Osteoblast (primary cell): ENCODE results near the gene ZNF775. TPM values are rescaled to one million over a fixed set of nuclear protein-coding genes. Genes with fewer than 3 reads are reported as not detected.

ENCODE experiments used
- DNase-seq: peaks from one replicate; pipeline ENCODE4 v3.0.0; 2011; ENCODE audit warnings: low spot score, mixed read lengths; ENCODE audit not compliant: insufficient read length; ENCODE audit errors: missing footprints
- H2AFZ ChIP-seq: 2 replicates; pipeline ENCODE4 v1.6.0; 2011; ENCODE audit warnings: mild to moderate bottlenecking, low read length
- H3K27ac ChIP-seq: 2 replicates; pipeline ENCODE4 v1.5.1; 2011; ENCODE audit warnings: mild to moderate bottlenecking, low read depth, low read length, moderate library complexity
- H3K27me3 ChIP-seq: 2 replicates; pipeline ENCODE4 v1.6.0; 2012; ENCODE audit warnings: mild to moderate bottlenecking, control low read depth, inconsistent platforms, low read length, moderate library complexity; ENCODE audit not compliant: insufficient read depth
- H3K36me3 ChIP-seq: 2 replicates; pipeline ENCODE4 v1.5.1; 2011; ENCODE audit warnings: mild to moderate bottlenecking, low read length, control low read depth, moderate library complexity; ENCODE audit not compliant: insufficient read depth
- H3K4me1 ChIP-seq: 2 replicates; pipeline ENCODE4 v1.5.1; 2011; ENCODE audit warnings: mild to moderate bottlenecking, low read length, control low read depth, moderate library complexity; ENCODE audit not compliant: insufficient read depth
- H3K4me2 ChIP-seq: 2 replicates; pipeline ENCODE4 v1.6.0; 2011; ENCODE audit warnings: mild to moderate bottlenecking, low read length; ENCODE audit not compliant: insufficient read depth
- H3K4me3 ChIP-seq: fragments of 200-600 bp; sonication (generic); 3 replicates; pipeline ENCODE4 v1.5.1; 2012; ENCODE audit warnings: mild to moderate bottlenecking, low read length, inconsistent platforms; ENCODE audit not compliant: insufficient read depth
- H3K79me2 ChIP-seq: 2 replicates; pipeline ENCODE4 v1.6.0; 2012; ENCODE audit warnings: mild to moderate bottlenecking, low read length, control low read depth, inconsistent platforms; ENCODE audit not compliant: insufficient read depth
- H3K9me3 ChIP-seq: 2 replicates; pipeline ENCODE4 v1.5.1; 2011; ENCODE audit warnings: low read depth, low read length, control low read depth
- H4K20me1 ChIP-seq: 2 replicates; pipeline ENCODE4 v1.6.0; 2012; ENCODE audit warnings: mild to moderate bottlenecking, low read length, control low read depth; ENCODE audit not compliant: insufficient read depth
- CTCF ChIP-seq: IDR thresholded peaks from 2 replicates; pipeline ENCODE4 v1.5.1; 2011; ENCODE audit warnings: mild to moderate bottlenecking, low read depth, low read length, moderate library complexity; ENCODE audit errors: extremely low read depth
- total RNA-seq: library from RNA; depleted of rRNA; stranded (reverse); fragments of >200 nt; gene quantifications from 2 replicates; pipeline ENCODE4 v1.2.3, GENCODE V29; 2012

The ZNF775 gene
- total RNA-seq, 1 donor: 6.2 TPM

GRCh38 chr7:150365673-150366398 lies 13.3 kb upstream of the ZNF775 start:
- Histone ChIP-seq H3K27ac (no peak overlapping the region), H3K4me1 (peaks cover 21% of the 10 kb centered on the region), H2AFZ (no peak overlapping the region), H4K20me1 (peaks cover 13% of the 10 kb centered on the region), H3K27me3 (no peaks in the 10 kb centered on the region), H3K4me2 (no peak overlapping the region), H3K4me3 (no peak overlapping the region), H3K9me3 (no peaks in the 10 kb centered on the region), H3K79me2 (peaks cover 17% of the 10 kb centered on the region), H3K36me3 (no peaks in the 10 kb centered on the region)
- no peak for DNase-seq
- no peak for TF ChIP-seq CTCF

- peak; percentile 95 for DNase-seq
- peaks cover 31% of the 10 kb centered on the region for H3K79me2 ChIP-seq
- H2AFZ ChIP-seq: peak overlapping the region; percentile 92
- peak overlapping the region; percentile 100 for H3K4me2 ChIP-seq
- peaks cover 24% of the 10 kb centered on the region for H3K4me1 ChIP-seq
- H3K9me3 ChIP-seq: no peaks in the 10 kb centered on the region
- no peaks in the 10 kb centered on the region for H3K27me3 ChIP-seq
- TF ChIP-seq CTCF: no peak
- H3K27ac ChIP-seq: peak overlapping the region; percentile 65
- peak overlapping the region; percentile 93 for H3K4me3 ChIP-seq
- peaks cover 18% of the 10 kb centered on the region for H4K20me1 ChIP-seq
- peaks cover 11% of the 10 kb centered on the region for H3K36me3 ChIP-seq
Measured at GRCh38 chr7:150367677-150368095, 11.4 kb upstream of the ZNF775 start.

- Histone ChIP-seq H3K27ac (peak within 1 kb of the TSS; percentile 86), H3K36me3 (peaks cover 17% of the 10 kb centered on the region), H4K20me1 (peaks cover 24% of the 10 kb centered on the region), H3K9me3 (no peaks in the 10 kb centered on the region), H3K4me3 (peak within 1 kb of the TSS; percentile 93), H2AFZ (peak within 1 kb of the TSS; percentile 92), H3K4me1 (peaks cover 24% of the 10 kb centered on the region), H3K4me2 (peak within 1 kb of the TSS; percentile 100), H3K27me3 (no peaks in the 10 kb centered on the region), H3K79me2 (peaks cover 37% of the 10 kb centered on the region)
- peak; percentile 98 for DNase-seq
- TF ChIP-seq CTCF: no peak
Measured at GRCh38 chr7:150368096-150368883, 10.8 kb upstream of the ZNF775 start, which contains the start of gene REPIN1. Gene REPIN1 (plus strand): TSS chr7:150368822. CDS start chr7:150369712, 890 bp downstream.
